Right cardiac atrium (tissue), 5 donors: ENCODE results near the gene MT1X. TPM values are rescaled to one million over a fixed set of nuclear protein-coding genes. Genes with fewer than 3 reads are reported as not detected.
"Not testable (repeated sequence)": the region's sequence is repeated elsewhere in the genome, so short reads cannot be mapped to it uniquely, and the experiment has no call there.

Source experiments
- ATAC-seq, 2 donors: fragments of 200-7000 bp; cut with Tn5 transposase; one replicate each; pipeline versions ENCODE4 v1.8.0 to v1.9.1; 2020; ENCODE audit warnings: moderate library complexity in 2 of 2, mild to moderate bottlenecking in 1 of 2
- DNase-seq, 3 donors: peaks; one replicate each; pipeline ENCODE4 v3.0.0-alpha.2; 2020
- H3K27ac ChIP-seq: one replicate; pipeline ENCODE4 v1.5.1; 2013; ENCODE audit warnings: mild to moderate bottlenecking, low read length, control low read depth, moderate library complexity
- H3K27me3 ChIP-seq: one replicate; pipeline ENCODE4 v1.6.1; 2013; ENCODE audit not compliant: control insufficient read depth, insufficient read depth
- H3K4me1 ChIP-seq: one replicate; pipeline ENCODE4 v1.6.1; 2013; ENCODE audit warnings: low read length; ENCODE audit not compliant: control insufficient read depth, insufficient read depth
- H3K4me3 ChIP-seq: one replicate; pipeline ENCODE4 v1.5.1; 2013; ENCODE audit warnings: low read length, control low read depth
- H3K9me3 ChIP-seq: one replicate; pipeline ENCODE4 v1.6.1; 2013; ENCODE audit warnings: low read length; ENCODE audit not compliant: control insufficient read depth
- WGBS: extraction: QIAGEN DNeasy Blood & Tissue Kit; methylation state at CpG from one replicate; pipeline ENCODE4 v1.1.7; 2013; 5-methylcytosine and 5-hydroxymethylcytosine counted together
- intact Hi-C, 4 donors: fragments of 100-400 bp; cut with DNase I; formaldehyde crosslinking; loops; one replicate each; pipeline versions ENCODE4 v1.11.0 to v1.14.0; 2022 to 2023
- polyA plus RNA-seq: library from polyadenylated mRNA; stranded (reverse); fragments of 200-250 nt; gene quantifications from one replicate; pipeline ENCODE4 v1.2.3, GENCODE V29; 2013
- total RNA-seq, 4 donors: library from RNA; stranded (reverse); fragmentation: NEBNext Ultra II Directional; extraction: Animal tissue kit (Norgen Biotek cat#: 25700); gene quantifications; one replicate each; pipeline ENCODE4 v1.2.1, GENCODE V29; 2021
- donor health status: healthy with polysubstance abuse.
- donor health status: DM: no; HTN: yes; CAD: no.
- donor health status: DM: no; HTN: no; CAD: no.
- donor health status: DM: no; HTN: yes; CAD: no; lungs with severe emphysema.
- donor health status: DM: yes; HTN: yes; CAD: no.

Gene MT1X
- total and polyA plus RNA-seq, 5 donors = 75.7 to 367 (median 219) TPM

- peak; percentile 77 to 89 (median 88) for DNase-seq
- intact Hi-C loops = no loop called here
- no peaks in the 10 kb centered on the region for H3K4me1 ChIP-seq
- no peak within 1 kb of the TSS for H3K27ac ChIP-seq
- H3K9me3 ChIP-seq = no peaks in the 10 kb centered on the region
- H3K4me3 ChIP-seq = peak within 1 kb of the TSS; percentile 66
- peak; percentile 90 to 91 for ATAC-seq
- no peaks in the 10 kb centered on the region for H3K27me3 ChIP-seq
- 1% methylated on average over 46 of the region's 46 CpGs for WGBS
Measured at GRCh38 chr16:56657555-56658326, 24.5 kb upstream of the MT1X start, which contains the start of gene MT1F. TSS of gene MT1F (plus strand) at chr16:56657959. CDS start at chr16:56658059, 100 bp downstream.

GRCh38 chr16:56658327-56658875, 23.9 kb upstream of the MT1X start:
- Histone ChIP-seq H3K4me3 (peak overlapping the region; percentile 66), H3K27ac (no peak overlapping the region), H3K4me1 (no peaks in the 10 kb centered on the region), H3K9me3 (no peaks in the 10 kb centered on the region), H3K27me3 (no peaks in the 10 kb centered on the region)
- intact Hi-C loops = no loop called here
- DNase-seq (peak in 2 of 3 donors; percentile 75 to 82), ATAC-seq (no peak)
- 35% methylated on average over 10 of the region's 10 CpGs for WGBS

DNA sequence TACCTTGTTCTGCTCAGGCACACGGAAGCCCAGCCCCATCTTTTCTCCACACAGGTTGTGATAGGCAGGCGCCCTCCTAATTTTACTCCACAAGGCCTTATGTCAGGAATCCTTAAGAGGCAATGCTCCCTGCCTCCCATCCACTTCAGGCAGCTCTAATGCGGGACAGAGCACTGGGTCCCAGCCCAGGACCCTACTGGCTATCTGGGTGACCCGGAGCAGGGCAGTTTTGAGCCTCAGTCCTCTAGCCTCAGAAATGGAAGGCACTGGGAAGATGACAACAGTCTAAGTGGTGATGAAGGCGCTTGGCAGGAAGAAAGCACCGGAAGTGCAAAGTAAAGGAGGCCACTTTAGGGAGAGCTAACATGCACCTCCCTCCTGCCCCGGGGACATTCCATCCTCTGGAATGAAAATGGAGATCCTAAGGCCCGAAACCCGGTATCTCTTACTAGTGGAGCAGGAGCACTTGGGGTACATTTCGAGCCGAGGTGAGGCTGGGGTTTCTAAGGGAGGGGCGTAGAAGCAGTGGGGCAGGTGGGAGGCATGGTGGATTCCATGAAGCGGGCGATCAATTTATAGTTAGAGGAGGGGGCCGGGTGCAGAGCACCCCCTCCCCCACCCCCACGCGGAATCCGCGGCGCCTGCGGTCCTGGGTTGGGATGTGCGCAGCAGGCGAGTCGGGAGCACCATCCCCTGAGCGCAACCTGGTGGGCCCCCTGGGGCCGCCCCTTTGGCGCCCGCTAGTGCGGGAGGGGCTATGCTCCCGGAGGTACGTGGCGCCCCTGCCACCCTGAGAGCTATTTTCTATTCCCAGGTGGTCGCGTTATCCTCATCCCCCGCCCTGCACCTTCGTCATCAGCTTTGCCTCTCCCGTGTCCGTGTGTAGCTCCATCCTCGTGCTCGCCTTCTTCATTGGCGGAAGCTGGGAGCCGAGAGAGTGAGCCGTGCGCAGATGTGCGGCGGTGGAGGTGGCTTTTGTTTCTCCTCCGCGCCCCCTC, 19.6 kb upstream of the MT1X start:
- DNase-seq (no peak), ATAC-seq (no peak)
- H3K4me3 ChIP-seq = peak overlapping the region; percentile 1
- H3K9me3 ChIP-seq = no peaks in the 10 kb centered on the region
- H3K4me1 ChIP-seq = no peaks in the 10 kb centered on the region
- H3K27ac ChIP-seq = no peak overlapping the region
- 11% methylated on average over 48 of the region's 48 CpGs for whole genome bisulfite sequencing
- intact Hi-C loops = no loop called here
- H3K27me3 ChIP-seq = no peaks in the 10 kb centered on the region

- intact Hi-C loops = no loop called here
- Histone ChIP-seq H3K9me3 (no peaks in the 10 kb centered on the region), H3K27ac (no peak overlapping the region), H3K4me3 (no peak overlapping the region), H3K27me3 (no peaks in the 10 kb centered on the region), H3K4me1 (peaks cover under 1% of the 10 kb centered on the region)
- 93% methylated on average over 1 of the region's 1 CpG for WGBS
- no peak for ATAC-seq
- no peak for DNase-seq
Measured at GRCh38 chr16:56664506-56664905, 17.8 kb upstream of the MT1X start.

- H3K4me3 ChIP-seq, H3K27ac ChIP-seq, ATAC-seq, DNase-seq, H3K9me3 ChIP-seq, H3K27me3 ChIP-seq, intact Hi-C loops, H3K4me1 ChIP-seq: not testable (repeated sequence)
- 69% methylated on average over 8 of the region's 8 CpGs for WGBS
Measured at GRCh38 chr16:56665286-56666261, 16.7 kb upstream of the MT1X start.

GRCh38 chr16:56667581-56668571, 14.4 kb upstream of the MT1X start, which contains the start of gene MT1G:
TSS of gene MT1G (minus strand) at chr16:56668065. CDS start at chr16:56667993, 72 bp downstream.
- H3K27ac ChIP-seq = no peak within 1 kb of the TSS
- H3K4me3 ChIP-seq = no peak within 1 kb of the TSS
- intact Hi-C loops = no loop called here
- no peaks in the 10 kb centered on the region for H3K27me3 ChIP-seq
- peak; percentile 61 to 83 (median 77) for DNase-seq
- peak; percentile 83 to 90 for ATAC-seq
- no peaks in the 10 kb centered on the region for H3K9me3 ChIP-seq
- 11% methylated on average over 46 of the region's 46 CpGs for WGBS
- peaks cover 3% of the 10 kb centered on the region for H3K4me1 ChIP-seq

GRCh38 chr16:56669005-56669839, 13.0 kb upstream of the MT1X start, which contains the start of gene MT1H:
TSS of gene MT1H (plus strand) at chr16:56669814. CDS start at chr16:56669885, 71 bp downstream.
- Histone ChIP-seq H3K4me3 (no peak within 1 kb of the TSS), H3K27me3 (no peaks in the 10 kb centered on the region), H3K9me3 (no peaks in the 10 kb centered on the region), H3K4me1 (peaks cover 3% of the 10 kb centered on the region), H3K27ac (no peak within 1 kb of the TSS)
- DNase-seq (no peak), ATAC-seq (peak; percentile 15 to 20)
- intact Hi-C loops = no loop called here
- WGBS = 10% methylated on average over 38 of the region's 38 CpGs

DNA sequence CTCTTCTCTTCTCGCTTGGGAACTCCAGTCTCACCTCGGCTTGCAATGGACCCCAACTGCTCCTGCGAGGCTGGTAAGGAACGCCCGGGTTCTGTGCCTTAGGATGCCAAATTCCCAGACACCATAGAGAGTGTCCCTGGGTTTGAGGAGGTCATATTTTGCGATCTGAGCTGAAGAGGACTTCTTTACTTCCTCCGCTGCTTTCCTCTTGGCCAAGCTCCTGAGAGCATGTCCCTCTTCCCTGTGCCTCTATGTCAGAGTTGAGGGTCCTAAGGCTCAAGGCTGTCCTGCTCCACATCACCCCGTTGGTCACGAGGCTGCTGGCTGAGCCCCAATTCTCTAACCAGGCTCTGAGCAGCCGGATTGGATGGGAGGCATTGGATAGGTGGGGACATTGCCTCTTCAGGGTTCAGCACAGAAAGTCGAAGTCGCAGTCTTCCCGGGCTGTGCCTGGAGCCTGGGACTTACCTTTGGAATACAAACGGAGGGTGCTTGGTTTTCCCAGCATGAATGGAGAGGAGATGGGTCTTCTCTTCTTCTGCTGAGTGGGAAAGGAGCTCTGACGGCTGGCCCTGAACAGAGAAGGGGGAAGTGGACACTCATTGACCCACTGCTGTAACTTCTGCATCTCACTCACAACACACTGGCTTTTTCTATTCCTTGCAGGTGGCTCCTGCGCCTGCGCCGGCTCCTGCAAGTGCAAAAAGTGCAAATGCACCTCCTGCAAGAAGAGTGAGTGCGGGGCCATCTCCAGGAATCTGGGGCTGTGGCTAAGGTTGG, 12.2 kb upstream of the MT1X start:
- no peak for DNase-seq
- H3K27me3 ChIP-seq = no peaks in the 10 kb centered on the region
- intact Hi-C loops = no loop called here
- H3K4me3 ChIP-seq = no peak overlapping the region
- ATAC-seq = no peak
- 11% methylated on average over 19 of the region's 19 CpGs for WGBS
- no peaks in the 10 kb centered on the region for H3K9me3 ChIP-seq
- no peak overlapping the region for H3K27ac ChIP-seq
- H3K4me1 ChIP-seq = peaks cover 3% of the 10 kb centered on the region
